GM18870 (cell line): ENCODE measurements around the gene AGBL4.

Experiments used
- ATAC-seq: cut with Tn5 transposase; IDR thresholded peaks from one replicate; pipeline ENCODE4 v1.9.1; 2021; ENCODE audit warnings: moderate library complexity; ENCODE audit not compliant: unreplicated experiment

The AGBL4 gene

GRCh38 chr1:48741380-48741779, 1282.4 kb downstream of the AGBL4 start:
- ATAC-seq, result no peak

GRCh38 chr1:48740621-48741020, 1283.1 kb downstream of the AGBL4 start:
- no peak for ATAC-seq

- no peak for ATAC-seq
Measured at GRCh38 chr1:48739091-48739490, 1284.7 kb downstream of the AGBL4 start.

- ATAC-seq, result no peak
Measured at GRCh38 chr1:48738356-48738755, 1285.4 kb downstream of the AGBL4 start.

GRCh38 chr1:48735796-48736195, 1288.0 kb downstream of the AGBL4 start:
- no peak for ATAC-seq

- peak; percentile 55 for ATAC-seq
Measured at GRCh38 chr1:48730164-48730910, 1293.4 kb downstream of the AGBL4 start.

- no peak for ATAC-seq
Measured at GRCh38 chr1:48728584-48728983, 1295.2 kb downstream of the AGBL4 start.

- peak; percentile 49 for ATAC-seq
Measured at GRCh38 chr1:48726557-48727215, 1297.1 kb downstream of the AGBL4 start.

GRCh38 chr1:48726139-48726538, 1297.6 kb downstream of the AGBL4 start:
- no peak for ATAC-seq

GRCh38 chr1:48725341-48726046, 1298.3 kb downstream of the AGBL4 start:
- no peak for ATAC-seq

GRCh38 chr1:48720929-48721328, 1302.8 kb downstream of the AGBL4 start:
- no peak for ATAC-seq

- no peak for ATAC-seq
Measured at GRCh38 chr1:48718705-48719104, 1305.0 kb downstream of the AGBL4 start.

- ATAC-seq, result no peak
Measured at GRCh38 chr1:48718116-48718630, 1305.6 kb downstream of the AGBL4 start.

- no peak for ATAC-seq
Measured at GRCh38 chr1:48717082-48717481, 1306.7 kb downstream of the AGBL4 start.

GRCh38 chr1:48715921-48716320, 1307.8 kb downstream of the AGBL4 start:
- ATAC-seq, result no peak

- no peak for ATAC-seq
Measured at GRCh38 chr1:48710915-48711314, 1312.8 kb downstream of the AGBL4 start.

GRCh38 chr1:48710318-48710717, 1313.4 kb downstream of the AGBL4 start:
- no peak for ATAC-seq

- no peak for ATAC-seq
Measured at GRCh38 chr1:48704736-48705135, 1319.0 kb downstream of the AGBL4 start.

- no peak for ATAC-seq
Measured at GRCh38 chr1:48701445-48701844, 1322.3 kb downstream of the AGBL4 start.

- ATAC-seq, result no peak
Measured at GRCh38 chr1:48697066-48697707, 1326.6 kb downstream of the AGBL4 start.

- no peak for ATAC-seq
Measured at GRCh38 chr1:48695161-48695560, 1328.6 kb downstream of the AGBL4 start.
